Fibroblast of pulmonary artery (primary cell): ENCODE data around the gene APOL2.
"Not testable (repeated sequence)": the region's sequence is repeated elsewhere in the genome, so short reads cannot be mapped to it uniquely, and the experiment has no call there.

Source experiments
- DNase-seq: peaks from one replicate; pipeline ENCODE4 v3.0.0-alpha.2; 2010; ENCODE audit warnings: low read depth
- H3K4me3 ChIP-seq: replicated peaks from 2 replicates; pipeline ENCODE4 v1.5.1; 2011; ENCODE audit warnings: low read depth, mild to moderate bottlenecking, control low read depth, low read length, moderate library complexity
- TF ChIP-seq, protein P1 (sequence below): IDR thresholded peaks from 2 replicates; pipeline ENCODE4 v1.5.1; 2011; ENCODE audit warnings: mild to moderate bottlenecking, control low read depth, low read length, inconsistent platforms; ENCODE audit errors: missing control alignments

APOL2 gene

DNA sequence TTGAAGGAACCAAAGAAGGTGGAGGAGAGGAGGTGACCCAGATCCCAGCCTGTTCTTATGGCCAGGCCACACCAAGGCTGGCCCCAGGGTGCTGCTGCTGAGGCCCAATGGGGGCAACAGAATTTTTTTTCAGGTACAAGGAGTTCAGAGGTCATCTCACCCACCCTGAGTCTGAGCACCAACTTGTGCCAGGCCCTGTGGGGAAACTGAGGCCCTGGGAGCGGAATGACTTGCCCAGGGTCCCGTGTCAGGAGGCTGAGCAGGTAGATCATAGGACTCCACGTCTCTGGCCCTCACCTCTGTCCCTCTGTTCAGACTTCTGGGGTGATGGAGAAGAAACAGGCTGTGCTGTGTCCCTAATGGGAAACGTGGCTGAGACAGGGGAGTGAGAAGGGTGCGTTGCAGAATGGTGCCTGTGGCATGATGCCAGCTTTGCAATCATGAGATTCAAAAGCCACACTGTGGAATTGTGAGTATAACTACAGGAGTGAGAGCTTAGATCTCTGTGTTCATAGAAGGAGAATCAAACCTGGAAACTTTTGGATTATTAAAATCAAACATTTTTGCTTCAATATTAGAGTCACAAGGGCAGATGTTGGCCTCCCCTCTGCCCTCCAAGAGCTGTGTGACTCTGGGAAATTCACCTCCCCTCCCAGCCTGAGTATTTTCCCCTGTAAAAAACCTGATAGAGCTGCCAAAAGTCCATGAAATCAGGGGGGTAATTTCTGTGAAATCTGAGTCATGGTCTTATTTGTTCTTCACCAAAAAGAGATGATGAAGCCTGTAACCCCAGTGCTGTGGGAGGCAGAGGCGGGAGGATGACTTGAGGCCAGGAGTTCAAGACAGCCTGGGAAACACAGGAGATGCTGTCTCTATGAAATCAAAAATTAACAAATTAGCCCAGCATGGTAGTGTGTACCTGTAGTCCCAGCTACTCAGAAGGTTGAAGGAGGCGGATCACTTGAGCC is 14.5 kb upstream of the APOL2 start:
- H3K4me3 ChIP-seq: no peak overlapping the region
- TF ChIP-seq, protein P1, sequence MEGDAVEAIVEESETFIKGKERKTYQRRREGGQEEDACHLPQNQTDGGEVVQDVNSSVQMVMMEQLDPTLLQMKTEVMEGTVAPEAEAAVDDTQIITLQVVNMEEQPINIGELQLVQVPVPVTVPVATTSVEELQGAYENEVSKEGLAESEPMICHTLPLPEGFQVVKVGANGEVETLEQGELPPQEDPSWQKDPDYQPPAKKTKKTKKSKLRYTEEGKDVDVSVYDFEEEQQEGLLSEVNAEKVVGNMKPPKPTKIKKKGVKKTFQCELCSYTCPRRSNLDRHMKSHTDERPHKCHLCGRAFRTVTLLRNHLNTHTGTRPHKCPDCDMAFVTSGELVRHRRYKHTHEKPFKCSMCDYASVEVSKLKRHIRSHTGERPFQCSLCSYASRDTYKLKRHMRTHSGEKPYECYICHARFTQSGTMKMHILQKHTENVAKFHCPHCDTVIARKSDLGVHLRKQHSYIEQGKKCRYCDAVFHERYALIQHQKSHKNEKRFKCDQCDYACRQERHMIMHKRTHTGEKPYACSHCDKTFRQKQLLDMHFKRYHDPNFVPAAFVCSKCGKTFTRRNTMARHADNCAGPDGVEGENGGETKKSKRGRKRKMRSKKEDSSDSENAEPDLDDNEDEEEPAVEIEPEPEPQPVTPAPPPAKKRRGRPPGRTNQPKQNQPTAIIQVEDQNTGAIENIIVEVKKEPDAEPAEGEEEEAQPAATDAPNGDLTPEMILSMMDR: no peak
- DNase-seq: peak; percentile 41

GRCh38 chr22:36252754-36253522 is 13.6 kb upstream of the APOL2 start, which contains the start of gene APOL1:
Gene APOL1, plus strand, starts transcription at chr22:36253133. Its CDS starts 1,823 bp downstream, at chr22:36254956.
- peak within 1 kb of the TSS; percentile 25 for H3K4me3 ChIP-seq
- TF ChIP-seq, protein P1: no peak
- DNase-seq: peak; percentile 23

- H3K4me3 ChIP-seq, DNase-seq: not testable (repeated sequence)
Observed at GRCh38 chr22:36251979-36252608, 12.8 kb upstream of the APOL2 start.

- H3K4me3 ChIP-seq, DNase-seq: not testable (repeated sequence)
Observed at GRCh38 chr22:36250292-36250960, 11.1 kb upstream of the APOL2 start.

GRCh38 chr22:36249160-36249559 is 9.8 kb upstream of the APOL2 start:
- DNase-seq: no peak
- TF ChIP-seq, protein P1: no peak
- no peak overlapping the region for H3K4me3 ChIP-seq

DNA sequence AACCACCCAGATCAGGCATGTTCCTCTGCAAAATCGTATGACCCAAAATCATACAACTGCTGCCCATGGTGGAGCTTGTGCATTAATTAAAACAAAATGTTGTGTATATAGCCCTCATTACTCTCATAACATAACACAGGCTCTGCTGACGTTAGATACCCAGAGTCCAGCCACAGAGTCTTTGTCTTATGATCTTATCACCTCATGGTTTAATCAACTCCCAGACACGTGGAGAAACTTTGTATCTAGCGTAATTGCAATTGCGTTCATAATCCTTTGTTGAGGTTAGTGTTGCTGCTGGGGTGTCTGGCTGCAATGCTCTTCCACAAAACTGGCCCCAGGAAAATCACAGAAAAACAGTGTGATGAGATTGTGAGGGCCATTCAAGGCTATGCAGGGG is 8.6 kb upstream of the APOL2 start:
- no peak overlapping the region for H3K4me3 ChIP-seq
- TF ChIP-seq, protein P1: no peak
- no peak for DNase-seq

DNA sequence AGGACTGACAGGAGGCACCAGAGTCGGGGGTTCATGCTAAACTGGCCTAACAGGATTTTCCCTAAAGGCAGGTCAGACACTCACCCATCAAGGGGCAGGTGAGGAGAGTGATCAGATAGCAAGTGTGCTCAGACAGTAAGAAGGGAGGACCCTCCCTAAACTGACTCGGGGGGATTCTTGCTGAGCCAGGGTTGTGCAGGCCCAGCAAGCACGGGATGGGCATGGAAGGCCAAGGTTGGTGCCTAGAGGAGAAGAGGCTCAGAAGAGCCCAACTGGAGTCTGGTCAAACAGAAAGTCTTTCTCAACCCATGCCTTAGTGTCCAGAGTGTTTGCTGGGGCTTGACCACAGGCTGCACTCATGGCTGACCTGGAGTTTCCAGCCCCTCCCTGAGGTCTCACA is 7.4 kb upstream of the APOL2 start:
- H3K4me3 ChIP-seq: no peak overlapping the region
- TF ChIP-seq, protein P1: no peak
- DNase-seq: no peak
